ENCODE results near the gene SP2.
"Not testable (repeated sequence)": the region's sequence is repeated elsewhere in the genome, so short reads cannot be mapped to it uniquely, and the experiment has no call there.

Gene SP2

DNA sequence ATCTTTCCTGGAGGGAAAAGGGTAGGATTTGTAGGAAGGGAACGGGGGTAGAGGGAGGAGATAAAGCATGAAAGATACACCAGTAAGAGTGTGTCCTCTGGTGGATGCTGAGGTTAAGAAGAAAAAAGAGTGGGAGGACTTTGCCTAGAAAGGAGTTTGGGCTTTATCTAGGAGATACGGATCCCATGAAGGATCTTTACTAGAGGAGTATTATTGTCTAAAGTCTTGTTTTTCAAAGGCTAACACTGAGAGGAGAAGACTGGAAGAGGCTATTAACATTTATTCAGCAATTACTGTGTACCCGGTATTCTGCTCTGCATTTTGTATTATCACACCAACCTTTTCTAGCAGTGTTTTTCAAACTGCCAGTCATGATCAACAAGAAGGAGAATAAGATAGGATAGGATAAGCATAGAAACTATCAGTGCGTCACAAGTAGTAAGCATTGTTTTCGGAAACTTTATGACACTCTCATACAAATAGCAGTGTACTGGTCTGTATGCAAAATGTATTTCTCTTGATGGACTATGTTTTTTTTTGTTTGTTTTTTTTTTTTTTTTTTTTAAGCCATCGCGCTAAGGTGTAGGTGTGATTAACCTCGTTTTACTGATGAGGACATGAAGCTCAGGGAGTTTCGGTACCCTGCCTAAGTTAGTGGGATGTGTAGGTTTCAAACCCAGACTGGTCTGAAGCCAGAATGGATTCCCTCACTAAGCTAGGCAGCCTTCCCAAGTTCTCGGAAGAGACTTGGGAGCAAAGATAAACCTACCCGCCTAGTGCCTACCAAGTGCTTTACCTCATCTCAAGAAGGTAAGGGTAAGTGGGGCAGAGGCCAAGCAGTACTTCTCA, 1.3 kb upstream of the SP2 start:
- no peak for DNase-seq

DNA sequence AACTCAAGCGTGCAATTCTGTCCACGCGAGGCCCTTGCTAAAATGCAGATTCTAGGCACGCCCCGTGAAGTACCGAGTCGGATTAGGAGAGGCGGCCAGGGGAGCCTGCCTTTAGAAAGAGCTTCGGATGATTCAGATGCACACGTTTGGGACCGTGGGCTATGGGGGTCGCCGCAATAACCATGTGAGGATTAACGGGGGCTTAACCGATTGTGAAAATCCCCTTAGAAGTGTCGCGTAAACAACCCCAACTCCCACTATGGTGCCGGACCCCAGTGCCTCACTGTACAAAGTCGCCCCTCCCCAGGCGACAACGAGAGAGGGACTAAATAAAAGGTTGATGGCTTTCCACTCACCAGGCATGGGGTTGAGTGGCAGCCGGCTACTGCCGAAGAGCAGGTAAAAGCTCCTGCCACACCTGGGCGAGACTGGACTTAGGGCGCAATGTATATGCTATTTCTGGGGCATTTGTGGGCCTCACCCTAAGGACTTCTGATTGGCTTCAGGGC, 635 bp upstream of the SP2 start:
- no peak for DNase-seq

DNA sequence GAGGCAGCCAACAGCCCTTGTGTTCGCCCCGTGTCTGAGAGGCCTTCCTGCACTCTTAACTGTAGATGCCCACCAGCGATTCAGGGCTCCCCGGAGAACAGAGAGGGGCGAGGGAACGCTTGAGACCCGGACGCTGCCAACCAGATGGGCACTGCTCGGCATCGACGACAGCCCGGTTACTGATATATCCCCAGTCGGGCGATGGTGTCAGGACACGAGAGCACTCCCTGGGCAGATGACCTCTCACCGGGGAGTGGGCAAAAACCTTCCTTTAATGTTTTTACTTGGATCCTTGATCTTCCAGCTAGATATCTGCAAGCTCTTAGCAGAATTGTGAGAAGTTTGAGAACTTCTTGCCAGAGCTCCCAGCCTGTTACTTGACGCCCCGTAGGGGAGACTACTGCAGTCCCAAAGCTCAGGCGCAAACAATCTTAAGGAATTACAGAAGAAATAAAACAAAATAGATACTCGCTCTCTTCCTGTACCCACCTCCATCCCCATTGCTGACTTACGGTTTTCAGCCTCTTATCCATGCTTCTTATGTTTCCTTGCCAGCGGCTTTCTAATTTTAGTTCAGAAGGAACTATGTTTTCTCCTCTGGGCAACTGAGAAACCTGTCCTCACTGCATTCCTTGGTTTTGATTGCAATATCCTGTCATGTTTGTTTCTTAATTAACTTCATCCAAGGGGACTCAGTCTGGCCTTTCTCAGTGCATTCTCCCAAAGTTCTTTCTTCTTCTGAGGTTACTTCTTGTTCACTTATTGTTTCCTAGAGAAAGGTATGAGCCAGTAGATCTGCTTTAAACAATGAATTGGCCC, 845 bp downstream of the SP2 start:
- DNase-seq = no peak

DNA sequence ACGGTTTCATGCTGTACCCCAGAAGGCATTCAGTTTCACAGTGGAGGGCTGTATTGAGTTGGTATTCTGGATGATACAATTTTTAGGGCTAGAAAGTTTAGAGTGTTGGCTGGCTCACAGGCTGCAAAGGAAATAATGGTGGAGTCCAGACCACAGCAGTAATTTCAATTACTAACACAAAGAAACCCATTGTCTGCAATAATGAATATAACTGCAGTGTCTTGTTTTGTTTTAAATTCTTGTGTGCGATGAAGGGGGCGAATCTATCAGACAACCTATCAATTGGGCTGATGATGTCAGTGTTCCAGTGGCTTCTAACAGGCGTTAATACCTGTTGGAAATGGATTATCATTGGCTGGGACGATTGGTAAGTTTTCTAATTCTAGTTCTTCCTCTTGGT, 1.5 kb downstream of the SP2 start:
- DNase-seq = no peak

GRCh38 chr17:47898241-47898640, 2.2 kb downstream of the SP2 start:
- no peak for DNase-seq

DNA sequence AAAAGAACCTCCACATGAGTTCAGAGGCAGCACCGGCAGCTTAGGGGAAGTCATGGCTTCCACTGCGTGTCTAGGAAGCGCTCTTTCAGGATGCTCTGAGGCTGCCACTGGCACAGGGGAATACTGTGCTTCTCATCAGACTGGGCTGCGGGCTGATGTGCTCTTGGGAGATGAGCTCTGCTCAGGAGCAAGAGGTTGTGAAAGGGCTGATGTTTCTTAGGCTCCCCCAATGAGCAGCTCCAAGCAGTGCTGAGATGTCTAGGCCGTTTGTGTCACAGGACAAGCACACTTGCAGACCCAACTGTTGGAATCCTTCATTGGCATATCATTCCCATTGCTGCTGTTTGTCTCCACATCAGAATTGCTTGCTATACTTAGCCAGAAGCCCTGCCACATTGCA, 3.6 kb downstream of the SP2 start:
- no peak for DNase-seq

DNA sequence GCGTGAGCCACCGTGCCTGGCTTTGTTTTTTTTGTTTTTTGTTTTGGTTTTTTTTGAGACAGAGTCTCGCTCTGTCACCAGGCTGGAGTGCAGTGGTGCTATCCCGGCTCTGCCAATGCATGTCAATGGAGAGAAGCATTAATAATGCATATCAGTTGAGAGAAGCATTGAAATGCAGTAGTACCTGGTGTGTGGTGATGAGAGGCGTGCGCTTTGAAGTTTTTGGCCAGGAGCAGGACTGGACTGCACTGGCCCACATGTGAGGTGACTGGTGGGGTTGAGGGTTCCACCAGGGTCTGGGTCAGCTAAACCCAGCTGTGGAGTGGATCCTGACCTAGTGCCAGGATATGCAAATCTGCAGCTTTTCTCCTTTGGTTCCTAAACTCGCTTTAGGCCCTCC, 5.4 kb downstream of the SP2 start:
- DNase-seq = no peak

- no peak for DNase-seq
These were observed 6.2 kb downstream of the SP2 start for GRCh38 chr17:47902039-47902744.

DNA sequence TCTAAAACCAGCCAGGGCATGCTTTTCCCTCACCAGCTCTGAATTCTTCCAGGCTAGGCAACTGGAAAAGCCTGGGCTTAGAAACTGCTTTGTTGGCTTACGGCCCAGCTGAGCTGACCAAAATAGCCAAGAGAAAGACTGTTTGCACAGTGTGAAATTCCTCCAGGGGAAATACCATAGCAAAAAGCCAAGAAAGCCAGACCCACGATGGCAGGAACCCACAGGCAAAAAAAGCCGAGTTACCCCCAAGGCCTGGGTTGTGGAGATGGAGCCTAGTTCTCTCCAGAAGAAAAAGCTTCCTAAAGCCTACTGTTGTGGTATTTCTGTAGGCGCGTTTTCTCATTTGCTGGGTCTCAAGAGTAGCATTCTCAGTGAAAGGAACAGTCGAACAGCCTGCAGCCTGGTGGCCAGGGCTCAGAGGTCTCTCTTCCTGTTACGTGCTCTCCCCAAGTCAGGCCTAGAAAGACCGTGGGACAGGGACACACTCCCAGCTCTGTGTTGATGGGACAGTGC, 9.2 kb downstream of the SP2 start:
- no peak for DNase-seq

GRCh38 chr17:47906443-47906842, 10.4 kb downstream of the SP2 start:
- no peak for DNase-seq

DNA sequence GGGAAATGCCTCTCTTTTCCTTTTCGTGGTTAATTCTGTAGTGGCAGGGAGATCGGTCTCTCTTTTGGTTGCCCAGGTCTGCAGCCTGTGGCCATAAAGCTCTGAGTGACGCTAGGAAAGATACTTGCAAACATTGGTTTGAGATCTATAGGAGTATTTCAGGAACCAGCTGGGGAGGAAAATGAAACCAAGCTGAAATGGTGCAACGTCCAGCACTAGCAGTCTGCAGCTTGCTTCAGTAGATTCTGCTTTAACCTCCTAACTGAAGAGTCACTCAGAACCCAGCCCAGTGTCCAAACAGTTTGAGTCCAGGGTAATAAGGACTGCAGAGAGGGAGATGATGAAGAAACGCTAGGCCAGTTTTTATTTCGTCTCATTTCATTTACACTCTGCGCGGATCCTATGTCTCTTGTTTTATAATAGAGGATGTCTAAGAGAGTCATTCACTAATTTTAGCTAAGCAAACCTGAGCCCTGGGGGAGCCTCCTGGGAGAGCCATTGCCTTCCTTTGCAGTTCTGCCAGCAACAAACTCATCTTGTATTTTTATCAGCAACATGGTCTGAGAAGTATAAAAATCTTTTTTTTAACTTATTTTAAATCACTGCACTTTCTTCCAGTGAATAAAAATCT, 12.0 kb downstream of the SP2 start:
- DNase-seq = no peak

DNA sequence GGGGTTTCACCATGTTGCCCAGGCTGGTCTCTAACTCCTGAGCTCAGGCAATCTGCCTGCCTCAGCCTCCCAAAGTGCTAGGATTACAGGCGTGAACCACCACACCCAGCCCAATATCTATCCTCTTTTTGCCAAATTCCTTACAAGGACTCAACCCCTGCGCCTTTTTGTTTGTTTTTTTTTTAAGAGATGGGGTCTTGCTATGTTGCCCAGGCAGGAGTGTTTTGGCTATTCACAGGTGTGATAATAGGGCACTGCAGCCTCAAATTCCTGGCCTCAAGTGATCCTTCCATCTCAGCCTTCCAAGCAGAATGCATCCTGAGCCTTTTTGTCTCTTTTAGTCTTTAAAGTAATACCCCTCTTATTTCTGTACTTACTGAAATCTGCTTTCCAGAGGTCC, 17.0 kb downstream of the SP2 start:
- no peak for DNase-seq

- no peak for DNase-seq
These were observed 18.4 kb downstream of the SP2 start for GRCh38 chr17:47914306-47914948.

GRCh38 chr17:47915776-47916398, 19.9 kb downstream of the SP2 start:
- no peak for DNase-seq

DNA sequence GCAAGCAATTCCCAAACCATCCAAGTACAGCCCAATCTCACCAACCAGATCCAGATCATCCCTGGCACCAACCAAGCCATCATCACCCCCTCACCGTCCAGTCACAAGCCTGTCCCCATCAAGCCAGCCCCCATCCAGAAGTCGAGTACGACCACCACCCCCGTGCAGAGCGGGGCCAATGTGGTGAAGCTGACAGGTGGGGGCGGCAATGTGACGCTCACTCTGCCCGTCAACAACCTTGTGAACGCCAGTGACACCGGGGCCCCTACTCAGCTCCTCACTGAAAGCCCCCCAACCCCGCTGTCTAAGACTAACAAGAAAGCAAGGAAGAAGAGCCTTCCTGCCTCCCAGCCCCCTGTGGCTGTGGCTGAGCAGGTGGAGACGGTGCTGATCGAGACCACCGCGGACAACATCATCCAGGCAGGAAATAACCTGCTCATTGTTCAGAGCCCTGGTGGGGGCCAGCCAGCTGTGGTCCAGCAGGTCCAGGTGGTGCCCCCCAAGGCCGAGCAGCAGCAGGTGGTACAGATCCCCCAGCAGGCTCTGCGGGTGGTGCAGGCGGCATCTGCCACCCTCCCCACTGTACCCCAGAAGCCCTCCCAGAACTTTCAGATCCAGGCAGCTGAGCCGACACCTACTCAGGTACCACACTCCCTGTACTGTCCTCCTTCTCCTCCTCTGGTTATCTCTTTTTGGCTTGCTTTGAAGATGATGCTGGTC, 20.6 kb downstream of the SP2 start:
- no peak for DNase-seq

DNA sequence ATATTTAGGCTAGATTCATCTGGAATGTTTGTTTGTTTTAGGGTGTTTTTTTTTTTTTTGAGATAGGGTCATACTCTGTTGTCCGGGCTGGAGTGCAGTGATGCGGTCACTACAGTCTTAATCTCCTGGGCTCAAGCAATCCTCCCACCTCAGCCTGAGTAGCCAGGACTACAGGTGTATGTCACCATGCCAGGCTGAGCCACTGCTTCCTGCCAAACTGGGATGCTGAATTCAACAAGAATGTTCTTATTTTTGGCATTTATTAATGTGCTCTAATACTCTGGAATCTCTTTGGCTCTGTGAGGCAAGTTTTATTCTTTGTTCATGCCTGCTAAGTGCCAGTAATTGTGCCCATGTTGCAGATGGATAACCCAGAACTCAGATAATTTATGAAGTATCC, 21.5 kb downstream of the SP2 start:
- DNase-seq = no peak

DNA sequence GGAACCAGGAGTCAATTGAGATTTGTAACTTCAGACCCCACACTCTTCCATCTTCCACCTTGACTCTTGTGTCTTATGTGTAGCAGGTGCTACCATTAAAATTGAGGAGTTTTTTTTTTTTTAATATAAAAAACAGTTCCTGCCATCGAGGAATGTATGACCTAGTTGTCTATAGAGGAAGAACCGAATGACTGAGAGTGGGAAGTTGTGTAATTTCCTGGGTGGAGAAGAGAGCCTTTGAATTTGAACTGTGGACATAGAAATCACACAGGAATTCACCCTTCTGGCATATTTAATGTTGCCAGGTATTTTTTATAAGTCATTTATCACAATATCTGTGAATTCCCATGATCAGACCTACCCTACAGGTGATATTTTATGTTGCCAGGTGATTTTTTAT, 22.0 kb downstream of the SP2 start:
- DNase-seq = no peak

GRCh38 chr17:47918991-47919390, 23.0 kb downstream of the SP2 start:
- no peak for DNase-seq

- DNase-seq = not testable (repeated sequence)
These were observed 23.9 kb downstream of the SP2 start for GRCh38 chr17:47919889-47920288.

GRCh38 chr17:47924785-47925677, 29.0 kb downstream of the SP2 start:
- no peak for DNase-seq

All from NCI-H345 (cell line).